ENCODE data around the gene IGSF3. TPM values are rescaled to one million over a fixed set of nuclear protein-coding genes. Genes with fewer than 3 reads are reported as not detected.

The IGSF3 gene
- total and polyA plus RNA-seq, 2 experiments from 2014 or later, result 7.3 to 37.8 TPM

DNA sequence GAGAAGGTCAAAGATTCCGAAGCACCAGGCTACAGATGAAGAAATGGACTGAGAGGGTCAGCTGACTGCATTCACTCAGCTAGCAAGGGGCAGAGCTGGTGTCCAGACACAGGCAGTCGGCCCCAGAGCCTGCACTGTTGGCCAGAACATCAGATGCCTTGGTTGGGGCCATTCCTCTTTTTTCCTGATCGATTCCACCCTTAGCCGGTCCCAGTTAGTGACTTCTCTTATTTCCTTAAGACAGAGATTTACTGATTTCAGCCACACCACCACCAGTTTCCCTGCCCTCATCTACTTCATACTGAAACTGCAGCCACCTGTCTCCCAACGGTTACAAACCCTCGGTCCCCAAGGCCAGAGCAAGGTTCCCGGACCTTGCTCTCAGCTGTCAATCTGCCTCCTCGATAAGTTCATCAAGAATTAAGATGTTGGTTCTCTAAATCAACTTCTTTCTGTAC, 108.2 kb downstream of the IGSF3 start:
- ATAC-seq, result no peak

More for the DNA sequence above, 108.2 kb downstream of the IGSF3 start:
- Mint-ChIP-seq H3K4me1 (no peaks in the 10 kb centered on the region), H3K27ac (no peak overlapping the region), H3K9me3 (peaks cover 21% of the 10 kb centered on the region), H3K27me3 (ENCODE audit: insufficient read depth, low read depth, poor library complexity) (no peaks in the 10 kb centered on the region), H3K4me3 (no peak overlapping the region), H3K36me3 (ENCODE audit: low read depth) (peaks cover 21% of the 10 kb centered on the region)
- no peaks in the 10 kb centered on the region for H3K27me3 ChIP-seq (ENCODE audit: insufficient read depth)
- H3K36me3 ChIP-seq (ENCODE audit: insufficient read depth), result no peaks in the 10 kb centered on the region
- no peaks in the 10 kb centered on the region for H3F3A ChIP-seq (replicated peaks; ENCODE audit: low read depth)
- no peaks in the 10 kb centered on the region; the same call in 1 of the 2 replicates for H3K79me2 ChIP-seq (replicated peaks; ENCODE audit: insufficient read depth)
- H3K4me3 ChIP-seq, result no peak overlapping the region
- no peaks in the 10 kb centered on the region for H4K20me1 ChIP-seq (replicated peaks; ENCODE audit: insufficient read depth)
- H3K4me1 ChIP-seq (ENCODE audit: insufficient read depth), result no peaks in the 10 kb centered on the region
- DNase-seq (ENCODE audit: low spot score), result no peak
- no peak overlapping the region for H2AFZ ChIP-seq
- TF ChIP-seq ZNF114 (CRISPR knock-in tag; IDR thresholded peaks at IDR 0.05) (no peak), EZH2phosphoT487 (IDR thresholded peaks at IDR 0.05; ENCODE audit: unreplicated experiment) (no peak), CREB1 (CRISPR knock-in tag; IDR thresholded peaks at IDR 0.05; ENCODE audit: low read depth) (no peak), EZH2 (IDR thresholded peaks at IDR 0.05; ENCODE audit: low read depth, unreplicated experiment) (no peak), ZNF462 (CRISPR knock-in tag; IDR thresholded peaks at IDR 0.05) (no peak), ETS1 (IDR thresholded peaks at IDR 0.05) (no peak), ZNF331 (CRISPR knock-in tag; IDR thresholded peaks at IDR 0.05; ENCODE audit: low read depth) (no peak), JUNB (IDR thresholded peaks at IDR 0.05; ENCODE audit: unreplicated experiment) (no peak), POLR2AphosphoS5 (IDR thresholded peaks at IDR 0.05; ENCODE audit: low read depth) (no peak), NANOG (IDR thresholded peaks at IDR 0.05; ENCODE audit: borderline replicate concordance) (no peak), STAT1 (IDR thresholded peaks at IDR 0.05; ENCODE audit: unreplicated experiment) (no peak)
- TF ChIP-seq, protein P1, sequence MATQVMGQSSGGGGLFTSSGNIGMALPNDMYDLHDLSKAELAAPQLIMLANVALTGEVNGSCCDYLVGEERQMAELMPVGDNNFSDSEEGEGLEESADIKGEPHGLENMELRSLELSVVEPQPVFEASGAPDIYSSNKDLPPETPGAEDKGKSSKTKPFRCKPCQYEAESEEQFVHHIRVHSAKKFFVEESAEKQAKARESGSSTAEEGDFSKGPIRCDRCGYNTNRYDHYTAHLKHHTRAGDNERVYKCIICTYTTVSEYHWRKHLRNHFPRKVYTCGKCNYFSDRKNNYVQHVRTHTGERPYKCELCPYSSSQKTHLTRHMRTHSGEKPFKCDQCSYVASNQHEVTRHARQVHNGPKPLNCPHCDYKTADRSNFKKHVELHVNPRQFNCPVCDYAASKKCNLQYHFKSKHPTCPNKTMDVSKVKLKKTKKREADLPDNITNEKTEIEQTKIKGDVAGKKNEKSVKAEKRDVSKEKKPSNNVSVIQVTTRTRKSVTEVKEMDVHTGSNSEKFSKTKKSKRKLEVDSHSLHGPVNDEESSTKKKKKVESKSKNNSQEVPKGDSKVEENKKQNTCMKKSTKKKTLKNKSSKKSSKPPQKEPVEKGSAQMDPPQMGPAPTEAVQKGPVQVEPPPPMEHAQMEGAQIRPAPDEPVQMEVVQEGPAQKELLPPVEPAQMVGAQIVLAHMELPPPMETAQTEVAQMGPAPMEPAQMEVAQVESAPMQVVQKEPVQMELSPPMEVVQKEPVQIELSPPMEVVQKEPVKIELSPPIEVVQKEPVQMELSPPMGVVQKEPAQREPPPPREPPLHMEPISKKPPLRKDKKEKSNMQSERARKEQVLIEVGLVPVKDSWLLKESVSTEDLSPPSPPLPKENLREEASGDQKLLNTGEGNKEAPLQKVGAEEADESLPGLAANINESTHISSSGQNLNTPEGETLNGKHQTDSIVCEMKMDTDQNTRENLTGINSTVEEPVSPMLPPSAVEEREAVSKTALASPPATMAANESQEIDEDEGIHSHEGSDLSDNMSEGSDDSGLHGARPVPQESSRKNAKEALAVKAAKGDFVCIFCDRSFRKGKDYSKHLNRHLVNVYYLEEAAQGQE (IDR thresholded peaks at IDR 0.05; ENCODE audit: unreplicated experiment), result no peak
- TF ChIP-seq, protein P2, sequence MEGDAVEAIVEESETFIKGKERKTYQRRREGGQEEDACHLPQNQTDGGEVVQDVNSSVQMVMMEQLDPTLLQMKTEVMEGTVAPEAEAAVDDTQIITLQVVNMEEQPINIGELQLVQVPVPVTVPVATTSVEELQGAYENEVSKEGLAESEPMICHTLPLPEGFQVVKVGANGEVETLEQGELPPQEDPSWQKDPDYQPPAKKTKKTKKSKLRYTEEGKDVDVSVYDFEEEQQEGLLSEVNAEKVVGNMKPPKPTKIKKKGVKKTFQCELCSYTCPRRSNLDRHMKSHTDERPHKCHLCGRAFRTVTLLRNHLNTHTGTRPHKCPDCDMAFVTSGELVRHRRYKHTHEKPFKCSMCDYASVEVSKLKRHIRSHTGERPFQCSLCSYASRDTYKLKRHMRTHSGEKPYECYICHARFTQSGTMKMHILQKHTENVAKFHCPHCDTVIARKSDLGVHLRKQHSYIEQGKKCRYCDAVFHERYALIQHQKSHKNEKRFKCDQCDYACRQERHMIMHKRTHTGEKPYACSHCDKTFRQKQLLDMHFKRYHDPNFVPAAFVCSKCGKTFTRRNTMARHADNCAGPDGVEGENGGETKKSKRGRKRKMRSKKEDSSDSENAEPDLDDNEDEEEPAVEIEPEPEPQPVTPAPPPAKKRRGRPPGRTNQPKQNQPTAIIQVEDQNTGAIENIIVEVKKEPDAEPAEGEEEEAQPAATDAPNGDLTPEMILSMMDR (conservative IDR thresholded peaks at IDR 0.05; ENCODE audit: low read depth in 2 of 2), result no peak
- H3K9me2 ChIP-seq (ENCODE audit: insufficient read depth), result no peaks in the 10 kb centered on the region
- no peak overlapping the region for H3K4me2 ChIP-seq
- no peak overlapping the region for H3K27ac ChIP-seq (ENCODE audit: low read depth)
